GM18511 (cell line): ENCODE data around the gene NOL7.

ENCODE experiments used
- ATAC-seq: cut with Tn5 transposase; IDR thresholded peaks from one replicate; pipeline ENCODE4 v1.9.1; 2021; ENCODE audit warnings: mild to moderate bottlenecking, moderate library complexity; ENCODE audit not compliant: unreplicated experiment

Gene NOL7

DNA sequence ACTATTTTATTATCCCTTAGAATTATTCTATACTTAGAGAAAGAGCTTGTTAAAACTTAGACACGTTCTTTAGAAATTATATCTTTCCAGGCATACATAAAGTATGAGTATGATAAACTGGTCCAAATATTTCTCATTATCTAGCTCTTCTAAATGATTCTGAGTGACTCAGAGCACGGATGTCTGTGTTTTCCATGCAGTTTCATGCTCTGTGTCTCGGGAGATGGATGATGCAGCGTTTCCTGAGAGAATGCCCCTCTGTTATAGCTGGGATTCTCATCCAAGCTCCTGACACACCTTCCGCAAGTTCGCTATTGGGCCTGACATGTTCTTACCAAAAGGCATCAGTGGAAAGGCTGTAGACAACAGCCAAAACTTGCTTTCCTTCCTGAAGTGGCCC lies 21.4 kb upstream of the NOL7 start:
- ATAC-seq: no peak

DNA sequence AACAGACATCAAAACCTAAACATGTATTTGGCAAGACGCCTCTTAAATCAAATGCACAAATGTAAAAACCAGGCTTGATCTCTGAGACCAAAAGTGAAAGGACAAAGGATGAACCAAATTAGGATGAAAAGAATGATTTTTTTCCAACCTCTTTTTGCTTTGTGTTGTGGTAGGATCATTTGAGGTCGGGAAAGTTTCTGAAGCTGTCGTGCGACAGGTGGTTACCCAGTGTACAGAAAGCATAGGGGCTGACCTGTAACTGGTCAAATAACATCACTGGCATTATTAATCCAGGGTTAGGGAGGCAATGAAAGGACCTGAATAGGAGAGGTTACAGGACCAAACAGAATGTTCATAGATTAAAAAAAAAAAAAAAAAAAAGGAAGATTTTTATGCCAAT lies 18.1 kb upstream of the NOL7 start:
- ATAC-seq: no peak

DNA sequence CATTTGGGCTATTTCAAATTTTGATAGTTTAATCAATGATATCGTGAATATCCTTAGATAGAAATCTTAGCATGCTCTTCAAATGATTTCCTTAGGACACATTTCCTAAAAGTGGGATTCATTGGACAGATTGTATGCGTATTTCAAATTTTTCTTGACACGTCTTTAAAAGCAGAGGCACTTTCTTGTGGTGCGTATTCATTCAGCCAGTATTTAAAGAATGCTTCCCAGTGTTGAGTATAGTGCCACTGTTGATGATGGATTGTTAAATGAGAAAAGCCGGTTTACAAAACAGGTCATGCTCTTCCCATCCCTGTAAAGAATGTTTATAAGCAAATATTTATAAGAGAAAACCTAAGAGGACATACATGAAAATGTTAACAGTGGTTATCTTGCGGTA lies 15.1 kb upstream of the NOL7 start:
- ATAC-seq: no peak

DNA sequence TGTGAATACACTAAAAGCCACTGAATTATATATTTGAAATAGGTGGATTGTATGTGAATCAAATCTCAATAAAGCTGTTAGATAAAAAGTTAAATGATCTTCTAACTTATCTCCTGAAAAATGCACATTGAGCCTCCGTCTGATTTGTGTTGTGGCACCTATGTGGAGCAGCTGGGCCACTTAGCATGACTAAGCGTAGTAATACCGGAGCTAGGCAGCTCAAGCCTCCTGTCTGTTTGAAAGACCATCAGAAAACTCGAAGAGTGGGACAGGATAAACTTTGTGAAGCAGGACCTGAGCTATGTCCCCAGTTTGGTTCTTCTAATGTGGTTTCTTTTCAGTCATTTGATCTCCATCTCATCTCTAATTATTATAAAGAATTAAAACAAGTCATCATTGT lies 11.0 kb upstream of the NOL7 start:
- no peak for ATAC-seq

DNA sequence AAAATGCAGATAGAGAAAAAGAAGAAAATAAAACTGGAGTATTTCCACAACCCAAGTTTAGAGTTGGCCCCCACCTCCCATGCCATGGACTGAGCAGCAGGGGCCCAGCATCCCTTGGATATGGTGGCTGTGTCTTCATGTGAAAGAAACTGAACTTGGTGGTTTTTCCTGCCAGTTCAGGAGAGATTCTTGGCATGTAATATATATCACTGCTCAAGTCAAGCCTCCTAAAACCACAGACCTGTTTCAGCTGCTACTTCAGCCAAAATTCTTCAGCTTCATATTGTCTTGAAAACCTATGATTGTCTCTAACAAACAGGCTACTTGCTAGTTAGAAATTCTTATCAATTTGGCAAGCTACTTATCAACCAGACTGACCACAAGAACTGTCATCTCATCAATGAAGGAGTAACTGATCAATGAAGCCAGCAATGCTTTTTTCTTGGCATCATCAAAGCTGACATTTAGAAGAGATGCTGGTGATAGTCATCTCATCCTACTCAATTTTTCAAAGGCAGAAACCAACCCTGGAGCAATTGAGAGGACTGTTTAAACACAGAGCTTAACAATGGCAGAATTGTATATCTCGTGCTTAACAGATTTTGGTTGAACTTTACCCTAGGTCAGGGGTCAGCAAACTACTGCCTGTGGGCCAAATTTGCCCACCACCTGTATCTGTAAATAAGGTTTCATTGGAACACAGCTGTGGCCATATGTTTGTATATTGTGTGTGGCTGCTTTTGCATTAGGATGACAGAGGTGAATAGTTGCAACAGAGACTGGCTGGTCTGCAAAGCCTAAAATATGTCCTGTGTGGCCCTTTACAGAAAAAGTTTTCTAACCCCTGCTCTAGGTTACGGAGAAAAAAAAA lies 10.4 kb upstream of the NOL7 start:
- no peak for ATAC-seq

DNA sequence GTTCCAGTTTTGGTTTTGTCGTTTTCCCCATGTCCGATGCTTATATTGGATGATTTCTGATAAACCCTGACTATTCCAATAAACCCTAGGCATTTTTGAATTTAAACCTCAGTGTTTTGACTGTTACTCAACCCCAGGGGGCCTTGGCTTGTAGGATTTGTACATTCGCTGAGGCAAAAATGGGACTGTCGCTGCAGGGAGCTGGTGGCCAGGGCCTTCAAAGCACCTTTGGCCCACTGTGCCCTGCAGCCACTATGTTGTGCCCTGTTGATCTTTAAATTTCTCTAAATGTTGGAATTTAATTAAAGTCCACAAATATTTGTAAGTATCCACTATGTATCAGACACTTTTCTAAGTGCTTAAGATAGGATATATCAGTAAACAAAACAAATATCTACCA lies 9.5 kb upstream of the NOL7 start:
- ATAC-seq: no peak

DNA sequence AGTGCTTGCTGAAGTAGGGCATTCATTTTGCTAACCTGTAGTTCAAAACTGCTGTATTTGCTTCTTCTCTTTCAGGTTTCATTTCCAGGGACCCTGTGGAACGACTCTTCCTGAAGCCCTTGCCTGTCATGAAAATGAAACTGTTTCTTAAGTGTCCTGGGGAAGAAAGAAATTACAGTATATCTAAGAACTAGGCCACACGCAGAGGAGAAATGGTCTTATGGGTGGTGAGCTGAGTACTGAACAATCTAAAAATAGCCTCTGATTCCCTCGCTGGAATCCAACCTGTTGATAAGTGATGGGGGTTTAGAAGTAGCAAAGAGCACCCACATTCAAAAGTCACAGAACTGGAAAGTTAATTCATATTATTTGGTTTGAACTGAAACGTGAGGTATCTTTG lies 3.4 kb upstream of the NOL7 start:
- no peak for ATAC-seq

DNA sequence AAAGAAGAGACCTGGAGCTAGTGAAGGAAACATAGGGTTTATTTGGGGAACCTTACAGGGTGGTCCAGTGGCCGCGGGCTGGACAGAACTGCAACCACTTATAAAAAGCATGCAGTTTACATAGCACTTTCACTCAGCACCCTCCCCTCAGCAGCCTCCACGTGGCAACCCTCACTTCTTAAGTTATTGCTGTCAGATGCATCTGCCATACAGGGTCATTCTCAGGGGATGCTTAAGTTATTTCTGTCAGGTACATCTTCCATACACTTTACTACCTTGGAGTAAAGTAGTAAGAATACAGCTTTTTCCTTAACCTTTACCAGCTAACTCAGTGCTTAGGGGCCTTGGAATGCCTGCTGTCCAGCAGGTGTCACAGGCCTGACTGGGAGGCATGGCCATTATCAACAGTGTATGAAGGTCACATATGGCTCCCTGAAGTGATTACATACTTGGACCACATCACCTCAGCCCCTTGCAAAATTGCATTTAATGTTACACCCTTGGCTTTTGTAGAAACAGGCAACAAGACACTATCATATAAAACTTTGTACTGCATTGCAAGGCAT lies 2.0 kb upstream of the NOL7 start:
- ATAC-seq: no peak

DNA sequence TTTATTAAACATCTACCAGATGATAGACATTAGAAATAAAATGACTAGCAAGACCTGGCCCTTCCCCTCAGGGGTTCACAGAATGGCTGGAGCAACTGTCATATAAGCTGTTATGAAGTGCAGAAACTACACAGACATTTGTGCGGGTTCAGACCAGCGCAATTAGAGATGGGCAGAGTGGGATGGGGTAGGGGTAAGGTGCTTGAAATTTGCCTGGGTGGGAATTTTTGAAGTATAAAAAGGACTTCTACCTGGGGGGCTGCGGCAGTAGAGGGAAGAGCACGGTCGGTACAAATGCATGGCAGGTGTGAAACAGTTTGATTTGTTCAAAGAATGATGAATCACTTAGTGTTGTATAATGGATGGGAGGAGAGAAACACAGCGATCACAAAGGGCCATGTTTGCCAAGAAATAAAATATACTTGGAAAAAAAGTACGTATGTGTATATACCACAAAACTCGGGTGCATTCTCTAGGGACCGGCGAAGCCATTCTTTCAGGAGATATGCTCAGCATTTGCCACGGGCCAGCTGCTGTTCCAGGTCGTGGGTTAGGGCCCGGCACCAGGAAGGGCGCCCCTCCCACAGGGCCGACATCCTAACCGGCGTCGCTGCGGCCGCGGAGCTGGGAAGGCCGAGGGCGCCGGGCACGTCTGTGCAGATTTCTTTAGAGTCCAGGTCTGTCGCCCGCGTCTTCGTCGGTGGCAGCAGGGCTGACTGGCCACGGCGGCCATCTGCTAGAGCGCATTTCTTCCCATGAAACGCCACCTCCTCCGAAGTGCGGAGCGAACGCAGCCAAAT lies 809 bp upstream of the NOL7 start:
- peak; percentile 32 for ATAC-seq

DNA sequence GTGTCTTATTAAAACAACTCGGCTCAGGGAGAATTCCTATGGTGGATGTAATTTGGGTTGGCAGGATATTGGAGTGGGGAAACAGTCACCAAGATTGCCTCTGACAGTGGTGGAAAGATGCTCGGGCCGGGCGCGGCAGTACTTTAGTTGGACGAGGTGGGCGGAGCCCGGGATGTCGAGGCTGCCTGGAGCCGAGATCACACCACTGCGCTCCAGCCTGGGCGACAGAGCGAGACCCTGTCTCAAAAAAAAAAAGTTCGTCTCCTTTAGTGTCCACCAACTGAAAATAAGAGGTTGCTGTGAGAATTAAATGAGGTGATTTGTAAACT lies 621 bp downstream of the NOL7 start:
- peak; percentile 27 for ATAC-seq

DNA sequence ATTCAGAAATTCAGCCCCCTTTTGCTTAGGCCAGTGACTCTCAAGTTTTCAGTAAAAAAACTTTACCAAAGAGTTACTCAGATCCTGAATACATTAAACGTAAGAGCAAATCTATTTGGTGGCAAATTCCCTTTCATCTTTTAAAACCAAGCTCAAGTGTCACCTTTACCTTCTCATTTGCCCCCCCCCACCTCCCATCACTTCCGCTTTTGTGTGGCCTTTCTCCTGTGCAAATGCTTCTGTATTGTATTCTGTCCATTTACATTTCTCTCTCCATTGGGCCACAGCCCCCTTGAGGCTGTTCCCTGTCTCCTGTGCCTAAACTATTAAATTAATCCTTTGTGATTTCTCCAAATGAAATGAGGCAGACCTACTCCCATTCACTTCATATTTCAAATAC lies 1.9 kb downstream of the NOL7 start:
- ATAC-seq: no peak

DNA sequence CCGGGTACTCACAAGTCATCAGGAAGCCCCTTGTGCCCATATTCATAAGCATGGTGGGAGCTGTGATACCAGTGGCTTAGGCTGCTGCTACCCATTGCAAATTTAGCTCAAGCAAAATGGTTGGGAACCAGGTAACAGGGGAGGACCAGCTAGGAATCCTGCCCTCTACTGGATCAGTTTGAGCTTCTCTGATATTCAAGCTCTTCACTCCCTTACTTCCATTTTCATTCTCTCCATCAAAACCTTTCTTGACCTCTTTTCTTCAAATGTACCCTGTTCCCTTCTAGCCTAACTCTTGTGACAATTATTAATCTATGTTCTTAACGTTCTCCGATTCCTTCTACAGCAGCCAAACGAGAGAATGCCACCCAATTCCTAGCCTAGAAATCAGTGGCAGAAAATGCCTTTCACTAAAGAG lies 9.7 kb downstream of the NOL7 start:
- ATAC-seq: peak; percentile 55

DNA sequence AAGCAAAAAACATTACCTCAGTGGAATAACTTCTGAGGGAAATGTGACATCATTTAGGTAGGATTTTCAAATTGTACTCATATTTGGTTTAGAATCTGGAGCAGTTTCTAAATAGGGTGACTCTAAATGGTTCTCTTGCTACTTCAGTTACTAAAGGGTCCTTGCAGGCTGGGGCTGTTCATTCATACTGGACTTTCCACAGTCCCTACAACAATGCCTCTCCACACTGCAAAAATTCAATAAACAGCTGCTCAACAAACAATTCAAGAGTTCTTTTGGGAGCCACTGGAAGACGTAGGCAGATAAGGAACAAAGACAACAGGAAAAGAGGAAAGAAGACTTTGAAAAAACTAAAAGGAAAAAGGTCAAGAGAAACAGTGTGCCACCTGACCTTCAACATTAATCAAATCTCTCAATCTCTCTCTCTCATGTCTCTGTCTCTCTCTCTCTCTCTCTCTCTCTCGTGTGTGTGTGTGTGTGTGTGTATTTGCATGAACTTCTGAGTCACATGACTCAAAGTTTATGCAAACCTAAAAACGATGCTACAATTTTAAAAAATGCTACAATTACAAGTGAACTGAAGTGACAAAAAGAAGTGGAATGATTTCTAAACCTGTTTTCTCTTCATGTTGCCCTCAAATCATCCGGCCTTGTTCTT lies 14.5 kb downstream of the NOL7 start:
- no peak for ATAC-seq

DNA sequence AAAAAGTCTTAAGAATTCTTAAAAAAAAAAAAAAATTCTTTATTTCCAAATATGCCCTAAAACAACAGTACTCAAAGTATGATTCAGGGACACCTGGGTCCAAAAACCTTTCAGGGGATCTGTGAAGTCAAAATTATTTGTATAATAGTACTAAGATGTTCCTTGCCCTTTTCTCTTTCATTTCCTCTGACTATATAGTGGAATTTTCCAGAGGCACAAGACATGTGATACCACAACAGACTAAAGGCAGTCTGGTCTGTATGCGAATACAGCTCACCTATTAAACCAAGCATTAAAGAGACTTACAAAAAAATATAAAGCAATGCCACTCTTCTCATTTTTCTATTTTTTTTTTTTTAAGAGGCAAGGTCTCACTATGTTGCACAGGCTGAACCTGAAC lies 15.4 kb downstream of the NOL7 start:
- no peak for ATAC-seq

DNA sequence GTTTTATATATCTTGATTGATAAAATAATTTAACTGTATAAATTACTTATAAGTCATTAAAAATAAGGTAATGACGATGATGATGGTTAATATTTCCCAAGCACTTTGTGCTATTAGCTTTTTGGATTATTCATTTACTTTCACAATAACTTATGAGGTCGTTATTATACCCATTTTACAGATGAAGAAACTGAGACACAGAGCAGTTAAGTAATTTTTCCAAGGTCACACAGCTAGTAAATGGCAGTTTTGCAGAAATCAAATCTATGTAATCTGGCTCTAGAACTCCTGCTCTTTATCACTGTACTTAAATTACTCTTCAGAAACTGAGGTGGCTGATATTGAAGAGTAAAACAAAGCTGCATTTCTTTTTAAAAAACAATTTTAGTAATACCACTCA lies 18.2 kb downstream of the NOL7 start:
- no peak for ATAC-seq

DNA sequence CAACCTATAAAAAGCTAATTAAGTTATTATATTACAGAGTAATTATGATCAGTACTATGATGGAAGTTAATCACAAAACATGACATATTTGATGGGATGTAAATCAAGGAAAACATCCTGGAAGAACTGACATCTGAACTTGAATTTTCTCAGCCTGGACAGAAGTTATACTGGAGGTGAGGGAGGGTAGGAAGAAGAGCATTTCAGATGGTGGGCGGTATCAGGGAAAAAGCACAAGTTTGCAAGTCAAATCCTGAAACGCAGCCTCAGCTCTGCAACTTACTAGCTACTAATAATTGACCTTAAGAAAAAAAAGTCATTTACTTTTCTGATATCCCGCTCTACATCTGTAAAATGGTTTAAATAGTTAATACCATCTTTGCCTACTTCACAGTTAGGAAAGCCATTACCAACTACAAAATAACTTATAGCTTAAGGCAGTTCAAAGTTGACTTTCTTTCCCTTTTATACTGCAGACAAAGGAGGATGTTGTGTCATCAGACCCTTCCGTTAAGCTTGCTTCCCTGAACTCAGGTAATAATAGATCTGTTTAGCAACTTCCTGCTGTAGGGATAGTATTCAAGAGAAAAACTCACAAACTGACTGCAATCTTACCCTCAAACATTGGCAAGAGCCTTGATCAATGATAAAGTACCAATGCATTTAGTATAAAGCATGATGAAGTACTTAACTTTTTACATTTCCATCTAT lies 21.0 kb downstream of the NOL7 start:
- ATAC-seq: no peak

DNA sequence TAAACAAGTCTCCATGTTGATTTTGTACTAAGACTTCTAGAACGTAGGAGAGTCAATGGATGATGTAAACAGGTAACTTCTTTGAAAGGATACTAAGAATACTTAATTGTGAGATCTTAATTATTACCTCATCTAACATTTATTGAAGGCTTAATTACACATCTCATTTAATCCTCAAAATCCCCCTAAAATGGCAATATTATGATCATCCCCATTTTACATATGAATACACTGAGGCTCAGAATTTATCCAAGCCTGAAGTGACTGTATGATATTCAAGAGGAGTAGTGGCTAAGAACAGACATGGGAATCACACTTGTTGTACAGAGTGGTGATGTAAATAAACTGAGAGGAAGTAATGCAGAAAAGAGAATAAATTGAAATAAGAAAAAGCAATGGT lies 22.9 kb downstream of the NOL7 start:
- no peak for ATAC-seq

DNA sequence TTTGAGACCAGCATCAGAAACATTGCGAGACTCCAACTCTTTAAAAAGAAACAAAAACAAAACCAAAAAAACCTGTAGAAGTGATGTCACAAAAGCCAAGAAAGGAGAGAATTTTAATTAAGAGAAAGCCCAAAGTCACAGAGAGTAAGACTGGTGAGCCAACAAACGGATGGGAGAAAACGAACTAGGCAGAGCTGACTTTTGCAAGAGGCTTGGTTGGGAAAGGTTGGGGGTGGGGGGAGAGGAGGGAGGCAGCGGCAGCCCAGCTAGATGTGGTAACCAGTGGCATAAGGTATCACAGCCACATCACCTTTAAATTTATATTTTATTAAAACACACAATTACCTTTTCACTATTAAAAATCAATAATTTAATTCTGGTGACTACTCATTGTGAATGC lies 23.5 kb downstream of the NOL7 start:
- no peak for ATAC-seq

DNA sequence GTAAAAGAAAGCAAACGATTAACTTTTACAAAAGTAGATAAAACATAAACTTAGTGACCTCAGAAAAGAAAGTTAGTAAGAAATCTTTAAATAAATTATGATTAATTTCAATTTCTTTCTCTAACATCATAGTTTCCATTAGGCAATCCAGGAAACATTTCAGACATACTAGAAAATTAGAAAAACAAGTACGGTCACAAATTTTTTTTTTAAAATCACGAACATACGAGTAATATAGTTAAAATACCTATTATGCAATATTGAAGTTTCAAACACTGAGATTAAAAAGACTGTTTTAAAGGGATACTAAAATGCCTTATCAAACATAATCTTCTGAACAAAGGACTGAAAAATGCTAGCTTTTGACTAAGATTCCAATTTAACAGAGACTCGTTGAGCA lies 26.2 kb downstream of the NOL7 start:
- no peak for ATAC-seq

DNA sequence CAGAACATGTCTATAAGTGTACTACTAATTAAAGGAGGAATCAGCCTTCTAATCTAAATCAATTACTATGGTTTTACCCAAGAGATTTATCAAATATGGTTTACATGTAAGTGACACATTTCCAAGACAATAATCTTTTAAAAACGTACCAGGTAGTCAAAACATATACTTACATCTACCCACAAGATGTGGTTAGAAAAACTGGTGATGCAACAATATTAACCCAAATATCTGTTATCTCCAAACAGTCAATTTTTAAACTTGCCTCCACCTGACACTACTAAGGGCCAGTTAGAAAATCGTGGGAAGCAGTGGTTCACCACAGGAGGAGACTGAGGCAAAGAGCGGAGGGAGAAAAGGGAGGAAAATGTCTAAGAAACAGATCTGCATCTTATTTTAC lies 28.0 kb downstream of the NOL7 start:
- ATAC-seq: no peak

DNA sequence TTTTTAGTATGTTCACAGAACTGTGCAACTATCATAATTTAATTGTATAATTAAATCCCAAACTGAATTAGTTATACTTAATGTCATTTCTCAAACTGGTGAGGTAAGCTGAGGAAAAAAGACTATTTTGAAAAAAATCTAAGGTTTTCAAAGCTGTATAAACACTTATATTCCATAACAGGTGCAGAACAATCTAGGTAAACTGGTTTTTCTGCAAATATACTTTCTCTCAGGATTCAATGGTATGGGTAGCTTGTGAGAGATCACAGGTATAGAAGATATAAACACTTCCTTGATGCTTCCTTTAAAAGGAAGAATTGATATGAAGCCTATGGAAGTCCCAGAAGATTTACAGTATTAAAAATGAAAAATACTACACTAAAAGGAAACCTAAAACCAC lies 33.7 kb downstream of the NOL7 start:
- ATAC-seq: no peak
